ENCODE measurements around the gene ZNF415.

Gene ZNF415

GRCh38 chr19:53103234-53104203 is 29.2 kb downstream of the ZNF415 start, which contains the start of gene ZNF160:
Gene ZNF160 (minus strand): TSS chr19:53103422. CDS start chr19:53086276, 17,146 bp downstream.
- H3F3A ChIP-seq (ENCODE audit: insufficient read depth) = peaks cover 3% of the 10 kb centered on the region; the same call in 1 of the 2 replicates
- H3K9me2 ChIP-seq (replicated peaks; ENCODE audit: insufficient read depth, low read length) = no peaks in the 10 kb centered on the region
- peaks cover 33% of the 10 kb centered on the region for H3K79me2 ChIP-seq (ENCODE audit: insufficient read depth, low read length)
- no peaks in the 10 kb centered on the region for H3K27me3 ChIP-seq (ENCODE audit: low read length)
- no peaks in the 10 kb centered on the region for H3K9me3 ChIP-seq (ENCODE audit: insufficient read depth, low read length)
- H3K9ac ChIP-seq (ENCODE audit: low read length) = peak within 1 kb of the TSS; percentile 92
- peak within 1 kb of the TSS; percentile 92 for H3K4me2 ChIP-seq (ENCODE audit: low read depth, low read length, poor library complexity, severe bottlenecking)
- peak within 1 kb of the TSS; percentile 96 for H2AFZ ChIP-seq (ENCODE audit: low read depth, low read length, severe bottlenecking)
- no peaks in the 10 kb centered on the region for H3K36me3 ChIP-seq (ENCODE audit: low read length)
- no peak for TF ChIP-seq CTCF (IDR thresholded peaks at IDR 0.05; ENCODE audit: insufficient read depth, low read length, poor library complexity, severe bottlenecking)
- no peak for TF ChIP-seq EZH2phosphoT487 (conservative IDR thresholded peaks at IDR 0.05; ENCODE audit: low read length)
- H3K4me3 ChIP-seq (ENCODE audit: insufficient read depth, low read length, poor library complexity, severe bottlenecking) = peak within 1 kb of the TSS; percentile 83
- H4K20me1 ChIP-seq (ENCODE audit: low read depth, low read length) = no peaks in the 10 kb centered on the region
- H3K27ac ChIP-seq (ENCODE audit: low read depth, low read length) = peak within 1 kb of the TSS; percentile 60

GRCh38 chr19:53102756-53103233 is 29.9 kb downstream of the ZNF415 start:
- H3K9me3 ChIP-seq (ENCODE audit: insufficient read depth, low read length) = no peaks in the 10 kb centered on the region
- peak overlapping the region; percentile 92 for H3K4me2 ChIP-seq (ENCODE audit: low read depth, low read length, poor library complexity, severe bottlenecking)
- H3K9ac ChIP-seq (ENCODE audit: low read length) = peak overlapping the region; percentile 92
- peaks cover 3% of the 10 kb centered on the region; the same call in 1 of the 2 replicates for H3F3A ChIP-seq (ENCODE audit: insufficient read depth)
- H3K36me3 ChIP-seq (ENCODE audit: low read length) = no peaks in the 10 kb centered on the region
- peak overlapping the region; percentile 61 for H2AFZ ChIP-seq (ENCODE audit: low read depth, low read length, severe bottlenecking)
- H3K27ac ChIP-seq (ENCODE audit: low read depth, low read length) = peak overlapping the region; percentile 60
- no peaks in the 10 kb centered on the region for H3K9me2 ChIP-seq (replicated peaks; ENCODE audit: insufficient read depth, low read length)
- peak overlapping the region; percentile 83 for H3K4me3 ChIP-seq (ENCODE audit: insufficient read depth, low read length, poor library complexity, severe bottlenecking)
- TF ChIP-seq CTCF (IDR thresholded peaks at IDR 0.05; ENCODE audit: insufficient read depth, low read length, poor library complexity, severe bottlenecking) (no peak), EZH2phosphoT487 (conservative IDR thresholded peaks at IDR 0.05; ENCODE audit: low read length) (no peak)
- H3K27me3 ChIP-seq (ENCODE audit: low read length) = no peaks in the 10 kb centered on the region
- H3K79me2 ChIP-seq (ENCODE audit: insufficient read depth, low read length) = peaks cover 38% of the 10 kb centered on the region
- no peaks in the 10 kb centered on the region for H4K20me1 ChIP-seq (ENCODE audit: low read depth, low read length)

- peak overlapping the region; percentile 92 for H3K4me2 ChIP-seq (ENCODE audit: low read depth, low read length, poor library complexity, severe bottlenecking)
- H3F3A ChIP-seq (ENCODE audit: insufficient read depth) = peaks cover 3% of the 10 kb centered on the region; the same call in 1 of the 2 replicates
- TF ChIP-seq CTCF (IDR thresholded peaks at IDR 0.05; ENCODE audit: insufficient read depth, low read length, poor library complexity, severe bottlenecking) (no peak), EZH2phosphoT487 (conservative IDR thresholded peaks at IDR 0.05; ENCODE audit: low read length) (no peak)
- peaks cover 43% of the 10 kb centered on the region for H3K79me2 ChIP-seq (ENCODE audit: insufficient read depth, low read length)
- peak overlapping the region; percentile 83 for H3K4me3 ChIP-seq (ENCODE audit: insufficient read depth, low read length, poor library complexity, severe bottlenecking)
- H3K36me3 ChIP-seq (ENCODE audit: low read length) = no peaks in the 10 kb centered on the region
- H3K27ac ChIP-seq (ENCODE audit: low read depth, low read length) = no peak overlapping the region
- H3K9me2 ChIP-seq (replicated peaks; ENCODE audit: insufficient read depth, low read length) = no peaks in the 10 kb centered on the region
- no peak overlapping the region for H2AFZ ChIP-seq (ENCODE audit: low read depth, low read length, severe bottlenecking)
- H3K9me3 ChIP-seq (ENCODE audit: insufficient read depth, low read length) = no peaks in the 10 kb centered on the region
- H3K9ac ChIP-seq (ENCODE audit: low read length) = peak overlapping the region; percentile 92
- H4K20me1 ChIP-seq (ENCODE audit: low read depth, low read length) = no peaks in the 10 kb centered on the region
- H3K27me3 ChIP-seq (ENCODE audit: low read length) = no peaks in the 10 kb centered on the region
Observed at GRCh38 chr19:53102206-53102755, 30.4 kb downstream of the ZNF415 start.

Measured in SU-DHL-6 (cell line).